DMS153 treated with DMSO at 0.1 percent for 48 hours (cell line): ENCODE data around the gene CDA.

Experiments
- DNase-seq: peaks from one replicate; lab custom pipeline; 2025; ENCODE audit not compliant: unreplicated experiment; lab: John Stamatoyannopoulos, UW

Gene CDA

DNA sequence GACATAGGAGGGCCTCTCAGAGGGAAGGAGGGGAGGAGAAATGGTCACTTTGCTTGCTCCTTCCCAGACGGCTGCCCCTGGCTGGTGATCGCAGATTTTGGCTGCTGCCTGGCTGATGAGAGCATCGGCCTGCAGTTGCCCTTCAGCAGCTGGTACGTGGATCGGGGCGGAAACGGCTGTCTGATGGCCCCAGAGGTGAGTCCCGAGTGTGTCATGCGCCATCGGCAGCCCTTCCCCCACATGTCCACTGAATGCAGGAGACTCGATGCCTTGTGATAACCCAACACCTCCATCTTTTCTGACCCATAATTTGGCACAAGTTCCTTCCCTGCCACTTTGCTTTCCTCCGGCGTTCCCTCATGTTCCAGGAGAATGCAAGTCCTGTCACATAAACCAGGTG, 59.5 kb downstream of the CDA start:
- no peak for DNase-seq

DNA sequence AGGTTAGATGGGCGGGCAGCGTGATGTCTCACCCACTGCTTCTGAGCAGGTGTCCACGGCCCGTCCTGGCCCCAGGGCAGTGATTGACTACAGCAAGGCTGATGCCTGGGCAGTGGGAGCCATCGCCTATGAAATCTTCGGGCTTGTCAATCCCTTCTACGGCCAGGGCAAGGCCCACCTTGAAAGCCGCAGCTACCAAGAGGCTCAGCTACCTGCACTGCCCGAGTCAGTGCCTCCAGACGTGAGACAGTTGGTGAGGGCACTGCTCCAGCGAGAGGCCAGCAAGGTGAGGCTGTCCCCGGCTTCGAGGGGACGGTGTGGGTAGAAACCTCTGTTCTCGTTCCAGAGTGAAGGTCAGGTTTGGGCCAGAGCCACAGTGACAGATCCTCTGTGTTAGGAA, 60.0 kb downstream of the CDA start:
- DNase-seq, result no peak

DNA sequence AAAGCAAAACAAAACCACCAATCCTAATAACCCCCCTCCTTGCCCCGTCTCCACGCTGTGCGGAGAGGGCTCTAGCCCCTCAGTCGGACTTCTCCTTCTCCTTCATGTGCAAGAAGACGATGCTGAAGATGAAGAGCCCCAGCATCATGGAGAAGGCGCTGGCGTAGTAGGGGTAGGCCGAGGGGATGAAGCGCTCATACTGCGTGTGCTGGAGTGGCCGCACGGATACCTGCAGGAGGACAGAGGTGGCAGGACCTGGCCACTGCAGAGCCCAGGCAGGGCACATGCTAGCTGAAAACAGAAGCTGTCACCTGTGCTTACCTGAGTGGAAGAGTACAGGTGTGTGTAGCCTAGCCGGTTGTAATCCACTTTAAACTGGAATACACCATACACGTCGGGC, 63.4 kb downstream of the CDA start:
- DNase-seq, result no peak

DNA sequence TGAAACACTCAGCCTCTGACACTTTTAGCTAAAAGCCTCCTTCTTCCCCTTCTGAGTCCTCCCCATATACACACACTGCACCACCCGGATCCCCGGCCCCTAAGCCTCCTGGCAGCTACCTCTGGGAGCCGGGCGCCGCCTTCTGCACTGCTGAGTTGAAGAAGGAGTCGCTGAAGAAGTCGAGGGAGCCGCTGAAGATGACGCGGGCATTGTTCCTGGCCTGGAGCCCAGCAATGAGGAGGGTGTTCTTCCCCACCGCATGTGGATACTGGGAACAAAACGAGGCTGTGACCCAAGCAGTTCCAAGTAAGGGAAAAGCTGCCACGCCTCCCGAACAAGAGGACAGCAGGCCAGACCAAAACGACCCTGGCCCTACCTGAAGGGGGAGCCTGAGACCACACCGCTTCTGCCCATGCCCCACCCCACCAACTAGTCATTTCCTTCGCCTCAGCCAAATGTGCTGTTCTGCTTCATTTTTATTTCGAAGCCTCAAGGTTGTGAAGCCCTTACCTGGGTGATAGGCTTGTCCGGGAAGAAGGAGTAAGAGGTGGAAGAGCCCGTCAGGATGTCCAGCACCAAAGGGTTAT, 65.3 kb downstream of the CDA start:
- DNase-seq, result no peak

DNA sequence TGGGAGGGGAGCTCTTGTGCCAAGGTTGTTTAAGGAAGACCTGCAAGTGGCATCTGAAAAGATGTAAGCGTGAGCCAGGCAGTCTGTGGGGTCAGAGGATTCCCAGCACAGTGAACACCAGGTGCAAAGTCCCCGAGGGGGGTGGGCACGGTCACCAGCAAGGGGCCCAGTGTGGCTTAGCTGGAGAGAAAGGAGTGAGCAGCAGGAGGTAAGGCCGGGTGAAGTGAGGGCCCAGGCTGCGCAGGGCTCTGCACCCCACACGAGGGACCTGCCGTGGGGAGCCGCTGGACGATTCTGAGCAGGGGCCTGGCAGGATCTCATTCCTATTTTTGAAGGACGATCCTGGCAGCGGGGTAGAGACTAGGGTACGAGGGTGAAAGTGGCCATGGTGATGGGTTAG, 68.1 kb downstream of the CDA start:
- no peak for DNase-seq

DNA sequence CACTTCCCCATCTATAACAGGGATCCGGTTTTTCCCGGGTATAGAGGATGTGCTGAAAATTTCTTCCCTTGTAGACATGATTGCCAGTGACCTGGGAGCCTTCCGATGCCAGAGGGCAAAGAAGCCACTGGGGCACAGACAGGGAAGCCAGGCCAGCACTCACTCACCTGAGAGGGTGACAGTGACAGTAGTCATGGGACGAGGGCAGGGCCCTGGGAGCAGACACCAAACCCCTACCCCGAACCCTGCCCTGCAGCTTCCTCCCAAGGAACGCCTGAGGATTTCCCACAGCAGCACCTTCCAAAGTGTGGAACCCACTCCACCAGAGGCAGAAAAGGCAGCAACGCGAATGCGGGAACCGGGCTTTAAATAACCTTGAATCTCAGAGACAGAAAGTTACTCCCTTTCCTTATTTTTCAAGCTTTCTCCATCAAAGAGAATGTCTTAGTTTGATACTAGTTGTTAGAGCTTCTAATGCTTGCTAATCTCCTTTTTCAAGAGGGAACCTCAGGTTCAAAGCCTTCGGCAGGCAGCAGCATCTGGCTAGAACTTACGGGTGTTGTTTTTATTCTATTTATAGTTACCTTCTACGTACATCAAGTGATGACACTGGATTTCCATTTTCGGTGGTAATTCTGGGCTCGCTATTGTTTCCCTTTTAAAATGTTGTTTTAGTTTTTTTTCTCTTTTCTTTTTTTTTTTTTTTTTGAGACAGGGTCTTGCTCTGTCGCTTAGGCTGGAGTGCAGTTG, 69.4 kb downstream of the CDA start:
- DNase-seq, result no peak

DNA sequence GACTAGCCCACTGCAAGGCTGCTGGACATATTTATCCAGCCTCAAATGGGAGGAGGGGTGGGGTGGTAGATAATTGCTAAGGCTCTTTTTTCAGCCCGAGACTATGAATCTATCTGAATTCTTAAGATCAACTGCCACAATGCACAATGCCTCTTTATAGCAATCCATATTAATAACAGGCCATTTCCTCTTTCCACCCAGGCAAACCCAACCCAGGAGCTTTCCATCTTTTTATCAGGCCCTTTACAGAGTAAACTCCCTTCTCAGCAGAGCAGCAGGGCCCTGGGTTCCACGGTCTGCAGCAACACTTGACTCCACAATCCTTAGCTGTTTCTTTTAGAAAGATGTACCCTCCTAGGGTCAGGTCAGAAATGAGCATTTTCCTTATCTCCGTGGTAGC, 71.5 kb downstream of the CDA start:
- DNase-seq, result no peak

DNA sequence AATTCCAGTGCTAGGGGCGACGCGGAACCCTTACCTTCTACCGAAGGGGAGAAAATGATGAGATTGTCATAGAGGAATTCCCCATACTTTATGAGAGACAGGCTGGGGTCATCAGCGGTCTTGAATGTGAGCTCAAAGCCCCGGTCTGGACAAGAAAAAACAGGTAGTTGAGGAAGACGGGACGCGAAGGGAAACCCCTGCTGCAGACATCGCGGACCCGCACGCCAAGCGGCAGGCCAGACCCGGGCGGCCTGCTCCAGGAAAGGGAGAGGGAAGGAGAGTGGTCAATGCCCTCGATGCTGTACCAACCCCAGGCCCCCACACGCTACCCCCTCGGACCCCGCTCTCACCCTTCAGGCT, 71.9 kb downstream of the CDA start:
- DNase-seq, result no peak

DNA sequence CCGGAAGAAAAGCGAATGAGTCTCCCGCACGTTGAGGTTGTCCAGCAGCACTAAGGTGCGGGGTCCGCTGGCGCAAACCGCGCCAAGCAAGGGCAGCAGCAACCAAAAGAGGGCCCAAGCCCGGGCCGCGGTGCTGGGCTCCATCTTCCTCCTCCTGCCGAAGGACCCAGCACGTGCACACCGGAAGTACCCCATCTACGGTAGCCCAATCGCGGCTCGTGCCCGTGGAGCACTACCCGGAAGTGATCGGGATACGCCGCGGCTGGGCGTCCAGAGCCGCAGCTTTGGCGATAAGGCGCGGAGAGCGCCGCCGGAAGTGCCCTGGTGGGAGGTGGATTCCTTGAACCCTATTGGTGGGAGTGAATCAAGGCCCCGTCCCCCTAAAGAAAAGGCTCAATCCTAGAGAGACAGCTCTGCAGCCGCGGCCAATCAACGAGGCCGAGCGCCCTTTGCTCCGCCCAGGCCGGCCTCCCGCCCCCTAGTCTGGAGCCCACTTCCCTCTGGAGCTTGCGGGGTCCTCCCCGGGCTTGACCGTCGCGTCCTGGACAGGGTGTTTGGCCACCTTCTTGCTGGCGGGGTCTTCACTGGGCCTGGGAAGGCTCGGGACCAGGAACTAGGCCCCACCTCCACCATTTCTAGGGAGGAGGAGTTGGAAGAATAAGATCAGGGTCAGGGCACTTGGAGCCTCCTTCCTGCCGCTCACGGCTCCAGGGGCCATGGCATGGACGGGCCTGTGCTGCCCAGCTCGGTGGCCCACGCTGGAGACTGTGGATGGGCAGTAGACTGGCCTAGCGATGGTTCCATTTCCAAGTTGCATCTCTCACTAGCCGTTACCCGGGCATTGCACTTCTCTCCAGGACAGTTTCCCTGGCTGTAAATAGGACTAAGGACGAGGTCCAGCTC, 72.6 kb downstream of the CDA start, which contains the start of gene DDOST:
DDOST (minus strand) TSS at position 163 of the 903 bp plus-strand sequence; CDS start at position 144, 19 bp downstream.
- DNase-seq, result peak; percentile 99

DNA sequence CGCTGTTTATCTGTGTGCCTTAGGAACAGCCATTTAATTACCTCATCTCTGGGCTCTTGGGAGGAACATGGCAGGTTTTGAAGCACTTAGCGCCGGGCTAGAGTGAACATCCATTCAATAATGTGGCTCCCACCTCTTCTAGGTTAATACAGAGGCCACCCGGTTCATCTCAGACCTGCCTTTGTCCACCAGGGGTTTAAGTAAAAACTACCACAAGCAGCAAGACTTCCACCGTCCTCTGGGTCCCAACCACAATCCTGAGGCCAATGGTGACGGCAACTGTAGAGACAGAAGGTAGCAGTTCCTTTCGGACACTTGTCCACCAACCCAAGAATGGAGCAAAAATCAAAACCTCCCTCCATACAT, 73.2 kb downstream of the CDA start:
- DNase-seq, result no peak

DNA sequence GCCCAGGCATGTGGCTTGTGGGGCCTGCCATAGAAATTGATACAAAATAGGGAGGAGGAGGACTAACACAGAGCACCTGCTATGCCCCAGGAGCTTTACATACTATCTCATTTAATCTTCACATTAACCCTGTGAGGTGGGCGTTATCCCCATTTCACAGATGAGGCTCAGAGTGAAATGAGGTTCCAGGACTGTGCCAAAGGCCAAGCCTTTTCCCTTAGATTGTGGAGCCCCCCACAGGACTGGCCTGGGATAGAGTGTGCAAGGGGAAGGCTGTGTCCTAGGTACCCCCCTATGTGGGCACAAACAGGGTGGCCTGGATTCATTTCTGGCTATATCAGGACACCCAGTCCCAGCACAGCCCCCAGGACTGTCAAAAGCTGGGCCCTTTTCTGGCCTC, 74.5 kb downstream of the CDA start:
- DNase-seq, result no peak

DNA sequence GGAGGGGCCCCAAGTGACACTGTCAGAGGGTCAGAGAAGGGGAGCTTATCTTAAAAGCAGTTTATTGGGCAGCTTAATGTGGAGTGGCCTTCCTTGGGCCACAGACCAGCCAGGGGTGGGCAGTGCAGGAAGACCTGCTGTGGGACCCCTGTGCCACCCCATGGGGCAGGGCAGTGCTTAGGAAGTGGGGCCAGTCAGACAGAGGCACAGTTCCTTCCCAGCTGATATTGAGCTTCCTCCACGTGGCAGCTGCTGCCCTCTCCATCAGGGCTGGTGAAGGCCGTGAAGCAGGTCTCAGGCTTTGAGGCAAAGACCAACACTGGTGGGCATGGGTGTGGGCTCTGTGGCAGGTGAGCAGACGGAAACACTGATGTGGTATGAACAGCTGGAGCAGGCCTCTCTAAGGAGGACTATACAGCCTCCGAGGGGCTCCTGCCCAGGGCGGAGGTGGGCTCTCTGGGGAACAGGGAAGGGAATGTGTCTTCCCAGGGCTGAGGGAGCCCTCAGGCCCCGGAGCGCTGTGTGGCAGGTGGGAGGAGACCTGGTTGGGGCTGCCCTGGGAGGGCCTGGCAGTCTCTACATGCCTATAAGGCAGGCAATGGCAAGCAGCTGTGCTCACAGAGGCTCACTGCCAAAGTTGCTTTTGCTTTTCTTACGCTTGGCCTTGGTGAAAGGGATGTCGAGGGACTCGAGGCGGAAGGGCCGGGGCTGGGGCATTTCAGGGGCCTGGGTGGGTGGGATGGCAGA, 75.2 kb downstream of the CDA start:
- DNase-seq, result no peak

DNA sequence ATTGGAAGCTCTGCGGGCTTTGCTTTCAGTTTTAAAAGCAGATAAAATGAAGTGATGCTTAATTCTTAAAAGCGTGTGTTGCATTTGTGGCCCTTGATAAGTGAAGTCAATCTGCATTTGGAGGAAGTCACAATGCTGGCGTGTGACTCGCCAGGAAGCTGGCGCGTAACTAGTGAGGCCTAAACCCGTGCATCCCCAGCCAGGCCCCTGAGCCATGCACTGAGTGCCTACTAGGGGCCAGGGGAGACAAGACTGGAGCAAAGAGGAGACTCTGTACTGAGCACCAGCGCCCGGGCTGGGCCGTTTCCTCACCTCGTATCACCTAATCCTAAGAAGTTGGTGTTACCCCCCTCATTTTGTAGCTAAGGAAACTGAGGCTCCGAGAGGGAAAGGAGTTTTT, 76.8 kb downstream of the CDA start:
- no peak for DNase-seq

DNA sequence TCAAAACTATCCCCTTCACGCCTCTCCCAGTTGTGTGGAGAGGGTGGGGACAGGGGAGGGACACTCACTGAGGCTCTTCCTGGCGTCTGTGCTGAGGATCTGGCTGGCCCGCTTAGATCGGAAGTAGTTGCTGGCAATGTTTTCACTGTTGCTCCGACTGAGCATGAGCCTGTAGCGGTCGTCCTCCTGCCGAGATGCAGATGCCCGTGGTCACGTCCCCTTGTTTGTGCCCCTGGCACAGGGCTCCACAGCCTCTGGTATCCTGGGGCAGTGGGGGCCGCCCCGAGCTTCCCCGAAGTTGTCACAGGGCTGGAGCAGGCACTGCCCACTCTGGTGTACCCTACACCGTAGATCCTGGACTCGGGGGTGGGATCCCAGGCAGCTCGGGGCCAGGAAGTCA, 77.2 kb downstream of the CDA start:
- DNase-seq, result no peak

DNA sequence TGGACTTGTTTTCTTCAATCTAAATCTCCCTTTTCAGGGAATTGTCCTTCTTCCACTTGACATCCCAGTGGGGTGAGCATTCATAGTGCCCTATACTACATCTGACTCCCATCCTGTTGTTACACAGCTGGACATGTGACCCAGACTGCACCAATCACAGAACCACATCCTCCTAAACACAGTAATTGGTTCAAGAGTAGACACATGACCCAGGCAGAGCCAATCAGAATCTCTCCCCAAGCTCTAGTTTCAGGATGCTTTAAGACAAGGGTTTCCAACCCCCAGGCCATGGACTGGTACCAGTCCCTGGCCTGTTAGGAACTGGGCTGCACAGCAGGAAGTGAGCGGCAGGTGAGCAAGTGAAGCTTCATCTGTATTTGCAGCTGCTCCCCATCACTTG, 77.9 kb downstream of the CDA start:
- no peak for DNase-seq
